Trophoblast cell (in vitro differentiated cells and primary cell): Measurements from ENCODE around the gene CCDC148.

Experiments
- DNase-seq, 2 donors: peaks; one replicate each; pipeline ENCODE4 v3.0.0-alpha.2; 2016
- H2AFZ ChIP-seq: 2 replicates; pipeline ENCODE4 v1.6.1; 2013; ENCODE audit warnings: low read length, moderate library complexity, mild to moderate bottlenecking; ENCODE audit not compliant: insufficient read depth, poor library complexity
- H2AK5ac ChIP-seq: 2 replicates; pipeline ENCODE4 v1.6.1; 2013; ENCODE audit warnings: mild to moderate bottlenecking, low read length
- H2BK120ac ChIP-seq: 2 replicates; pipeline ENCODE4 v1.6.1; 2013; ENCODE audit warnings: low read length, mild to moderate bottlenecking, moderate library complexity; ENCODE audit not compliant: insufficient read depth, poor library complexity
- H2BK12ac ChIP-seq: 2 replicates; pipeline ENCODE4 v1.6.1; 2013; ENCODE audit warnings: mild to moderate bottlenecking, low read length, moderate library complexity
- H2BK5ac ChIP-seq: 2 replicates; pipeline ENCODE4 v1.6.1; 2013; ENCODE audit warnings: low read length, low read depth, moderate library complexity, mild to moderate bottlenecking; ENCODE audit not compliant: poor library complexity
- H3K14ac ChIP-seq: 2 replicates; pipeline ENCODE4 v1.6.1; 2013; ENCODE audit warnings: mild to moderate bottlenecking, low read length
- H3K18ac ChIP-seq: 2 replicates; pipeline ENCODE4 v1.6.1; 2013; ENCODE audit warnings: mild to moderate bottlenecking, low read length
- H3K23ac ChIP-seq: 2 replicates; pipeline ENCODE4 v1.6.1; 2013; ENCODE audit warnings: low read length
- H3K27ac ChIP-seq: 2 replicates; pipeline ENCODE4 v1.5.1; 2013; ENCODE audit warnings: low read depth, mild to moderate bottlenecking, inconsistent platforms, low read length, moderate library complexity
- H3K27me3 ChIP-seq: 2 replicates; pipeline ENCODE4 v1.6.1; 2013; ENCODE audit warnings: inconsistent platforms, mild to moderate bottlenecking, low read length, moderate library complexity; ENCODE audit not compliant: insufficient read depth
- H3K36me3 ChIP-seq, 2 experiments: 1 replicate in 1 of 2; 2 replicates in 1 of 2; pipeline ENCODE4 v1.6.1; 2013; ENCODE audit warnings: low read length in 2 of 2, mild to moderate bottlenecking in 2 of 2, moderate library complexity in 1 of 2; ENCODE audit not compliant: insufficient read depth in 2 of 2, control insufficient read depth in 1 of 2
- H3K4ac ChIP-seq: 2 replicates; pipeline ENCODE4 v1.6.1; 2013; ENCODE audit warnings: low read depth, mild to moderate bottlenecking, low read length, moderate library complexity
- H3K4me1 ChIP-seq, 2 experiments: 1 replicate in 1 of 2; 2 replicates in 1 of 2; pipeline ENCODE4 v1.6.1; 2013; ENCODE audit warnings: low read length in 2 of 2, mild to moderate bottlenecking in 2 of 2, moderate library complexity in 1 of 2; ENCODE audit not compliant: insufficient read depth in 2 of 2, control insufficient read depth in 1 of 2
- H3K4me2 ChIP-seq: 2 replicates; pipeline ENCODE4 v1.6.1; 2013; ENCODE audit warnings: inconsistent platforms, mild to moderate bottlenecking, low read length, moderate library complexity
- H3K4me3 ChIP-seq: 2 replicates; pipeline ENCODE4 v1.5.1; 2013; ENCODE audit warnings: mild to moderate bottlenecking, low read depth, low read length, inconsistent platforms
- H3K79me1 ChIP-seq: one replicate; pipeline ENCODE4 v1.6.1; 2013; ENCODE audit warnings: low read length
- H3K79me2 ChIP-seq: 2 replicates; pipeline ENCODE4 v1.6.1; 2013; ENCODE audit warnings: low read length, mild to moderate bottlenecking; ENCODE audit not compliant: control insufficient read depth, insufficient read depth, poor library complexity
- H3K9ac ChIP-seq: 2 replicates; pipeline ENCODE4 v1.6.1; 2013; ENCODE audit warnings: mild to moderate bottlenecking, low read length
- H3K9me3 ChIP-seq: 2 replicates; pipeline ENCODE4 v1.6.1; 2013; ENCODE audit warnings: low read depth, mild to moderate bottlenecking, control low read depth, inconsistent platforms, low read length; ENCODE audit not compliant: insufficient read depth
- H4K12ac ChIP-seq: 2 replicates; pipeline ENCODE4 v1.6.1; 2013; ENCODE audit warnings: low read depth, mild to moderate bottlenecking, low read length, moderate library complexity
- H4K8ac ChIP-seq: 2 replicates; pipeline ENCODE4 v1.6.1; 2013; ENCODE audit warnings: low read depth, mild to moderate bottlenecking, low read length, moderate library complexity
- H4K91ac ChIP-seq: one replicate; pipeline ENCODE4 v1.6.1; 2013; ENCODE audit warnings: low read depth, mild to moderate bottlenecking, low read length, moderate library complexity
- WGBS: extraction: QIAGEN DNeasy Blood & Tissue Kit; methylation state at CpG from one replicate; pipeline ENCODE4 v1.1.7; 2013; ENCODE audit warnings: missing lambda C conversion rate; ENCODE audit not compliant: insufficient read length, insufficient coverage; ENCODE audit errors: extremely low coverage; 5-methylcytosine and 5-hydroxymethylcytosine counted together

The CCDC148 gene

GRCh38 chr2:158393886-158394285 is 62.7 kb downstream of the CCDC148 start:
- H3K18ac ChIP-seq, result no peak overlapping the region
- no peaks in the 10 kb centered on the region for H3K4me1 ChIP-seq
- no peak overlapping the region for H4K12ac ChIP-seq
- WGBS, result no CpG with 5 or more reads among the region's 1 CpG
- DNase-seq, result no peak
- no peaks in the 10 kb centered on the region for H3K79me2 ChIP-seq
- H2BK120ac ChIP-seq, result no peak overlapping the region
- no peak overlapping the region for H3K4ac ChIP-seq
- H3K9me3 ChIP-seq, result no peaks in the 10 kb centered on the region
- H3K27me3 ChIP-seq, result no peaks in the 10 kb centered on the region
- no peak overlapping the region for H4K8ac ChIP-seq
- no peaks in the 10 kb centered on the region for H3K79me1 ChIP-seq
- H2BK5ac ChIP-seq, result no peak overlapping the region
- no peak overlapping the region for H2AFZ ChIP-seq
- no peak overlapping the region for H3K4me2 ChIP-seq
- H3K4me3 ChIP-seq, result no peak overlapping the region
- no peak overlapping the region for H3K9ac ChIP-seq
- H2AK5ac ChIP-seq, result no peak overlapping the region
- H2BK12ac ChIP-seq, result no peak overlapping the region
- no peak overlapping the region for H3K23ac ChIP-seq
- no peak overlapping the region for H4K91ac ChIP-seq
- no peak overlapping the region for H3K27ac ChIP-seq
- no peak overlapping the region for H3K14ac ChIP-seq
- no peaks in the 10 kb centered on the region for H3K36me3 ChIP-seq

GRCh38 chr2:158392687-158393086 is 63.9 kb downstream of the CCDC148 start:
- DNase-seq, result no peak

GRCh38 chr2:158391876-158392275 is 64.7 kb downstream of the CCDC148 start:
- WGBS, result no CpG with 5 or more reads among the region's 2 CpGs

More at GRCh38 chr2:158392687-158393086, 63.9 kb downstream of the CCDC148 start:
- no peak overlapping the region for H3K4me3 ChIP-seq
- no peak overlapping the region for H2BK120ac ChIP-seq
- no peak overlapping the region for H3K23ac ChIP-seq
- no peaks in the 10 kb centered on the region for H3K4me1 ChIP-seq
- H3K4me2 ChIP-seq, result no peak overlapping the region
- H2BK12ac ChIP-seq, result no peak overlapping the region
- no peak overlapping the region for H4K8ac ChIP-seq
- H3K27me3 ChIP-seq, result no peaks in the 10 kb centered on the region
- H3K79me1 ChIP-seq, result no peaks in the 10 kb centered on the region
- no peaks in the 10 kb centered on the region for H3K9me3 ChIP-seq
- H2BK5ac ChIP-seq, result no peak overlapping the region
- H3K27ac ChIP-seq, result no peak overlapping the region
- H3K79me2 ChIP-seq, result no peaks in the 10 kb centered on the region
- H4K12ac ChIP-seq, result no peak overlapping the region
- H3K36me3 ChIP-seq, result no peaks in the 10 kb centered on the region
- no peak overlapping the region for H3K4ac ChIP-seq
- H3K14ac ChIP-seq, result no peak overlapping the region
- WGBS, result no CpG with 5 or more reads among the region's 1 CpG
- no peak overlapping the region for H3K18ac ChIP-seq
- H2AFZ ChIP-seq, result no peak overlapping the region
- H2AK5ac ChIP-seq, result no peak overlapping the region
- H3K9ac ChIP-seq, result no peak overlapping the region
- no peak overlapping the region for H4K91ac ChIP-seq

GRCh38 chr2:158391361-158391760 is 65.2 kb downstream of the CCDC148 start:
- Histone ChIP-seq H3K36me3 (no peaks in the 10 kb centered on the region), H3K27ac (no peak overlapping the region), H3K79me1 (no peaks in the 10 kb centered on the region), H3K4me2 (no peak overlapping the region), H3K4ac (no peak overlapping the region), H3K4me3 (no peak overlapping the region), H4K12ac (no peak overlapping the region), H3K14ac (no peak overlapping the region), H2AFZ (no peak overlapping the region), H2AK5ac (no peak overlapping the region), H3K27me3 (no peaks in the 10 kb centered on the region), H2BK5ac (no peak overlapping the region), H3K18ac (no peak overlapping the region), H2BK12ac (no peak overlapping the region), H4K91ac (no peak overlapping the region), H4K8ac (no peak overlapping the region), H3K79me2 (no peaks in the 10 kb centered on the region), H3K4me1 (no peaks in the 10 kb centered on the region), H2BK120ac (no peak overlapping the region), H3K9me3 (no peaks in the 10 kb centered on the region), H3K9ac (no peak overlapping the region), H3K23ac (no peak overlapping the region)
- no peak for DNase-seq

More at GRCh38 chr2:158391876-158392275, 64.7 kb downstream of the CCDC148 start:
- Histone ChIP-seq H2BK120ac (no peak overlapping the region), H3K14ac (no peak overlapping the region), H2AFZ (no peak overlapping the region), H3K27ac (no peak overlapping the region), H3K9ac (no peak overlapping the region), H3K18ac (no peak overlapping the region), H3K36me3 (no peaks in the 10 kb centered on the region), H3K4me3 (no peak overlapping the region), H2BK12ac (no peak overlapping the region), H3K79me2 (no peaks in the 10 kb centered on the region), H4K8ac (no peak overlapping the region), H2BK5ac (no peak overlapping the region), H4K91ac (no peak overlapping the region), H3K4me1 (no peaks in the 10 kb centered on the region), H3K4me2 (no peak overlapping the region), H3K27me3 (no peaks in the 10 kb centered on the region), H3K9me3 (no peaks in the 10 kb centered on the region), H4K12ac (no peak overlapping the region), H2AK5ac (no peak overlapping the region), H3K23ac (no peak overlapping the region), H3K4ac (no peak overlapping the region), H3K79me1 (no peaks in the 10 kb centered on the region)
- DNase-seq, result no peak
